ENCODE data around the gene INSYN2B.

INSYN2B gene

GRCh38 chr5:169880012-169880663, 100.2 kb downstream of the INSYN2B start:
- Mint-ChIP-seq H3K36me3 (ENCODE audit: low read depth) (peaks cover 87% of the 10 kb centered on the region), H3K27me3 (no peaks in the 10 kb centered on the region), H3K4me3 (no peak overlapping the region), H3K4me1 (ENCODE audit: low read depth) (peaks cover 24% of the 10 kb centered on the region), H3K9me3 (no peaks in the 10 kb centered on the region), H3K27ac (no peak overlapping the region)
- no peak for DNase-seq

DNA sequence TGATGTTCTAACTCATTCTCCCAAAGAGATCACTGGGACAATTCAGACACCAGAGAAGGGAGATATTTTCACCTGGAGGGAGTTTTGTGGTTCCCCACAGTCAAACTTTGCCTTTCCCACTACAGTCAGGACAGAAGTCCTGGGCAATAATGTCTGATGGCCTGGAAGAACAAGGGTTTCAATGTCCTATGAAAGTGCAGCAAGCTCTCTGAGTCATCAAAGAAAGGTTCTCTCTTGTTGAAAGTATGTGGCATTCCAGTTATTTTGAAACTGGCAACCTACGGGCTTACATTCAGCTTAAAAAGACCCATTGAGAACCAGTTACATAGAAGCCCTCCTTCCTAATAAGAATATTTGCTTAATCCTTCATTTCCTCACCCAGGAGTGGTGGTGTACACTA, 103.9 kb downstream of the INSYN2B start:
- H3K4me3 Mint-ChIP-seq, result no peak overlapping the region
- peaks cover 81% of the 10 kb centered on the region for H3K36me3 Mint-ChIP-seq (ENCODE audit: low read depth)
- DNase-seq, result no peak
- peak overlapping the region; percentile 3 for H3K27ac Mint-ChIP-seq
- H3K4me1 Mint-ChIP-seq (ENCODE audit: low read depth), result peaks cover 18% of the 10 kb centered on the region
- H3K27me3 Mint-ChIP-seq, result no peaks in the 10 kb centered on the region
- no peaks in the 10 kb centered on the region for H3K9me3 Mint-ChIP-seq

DNA sequence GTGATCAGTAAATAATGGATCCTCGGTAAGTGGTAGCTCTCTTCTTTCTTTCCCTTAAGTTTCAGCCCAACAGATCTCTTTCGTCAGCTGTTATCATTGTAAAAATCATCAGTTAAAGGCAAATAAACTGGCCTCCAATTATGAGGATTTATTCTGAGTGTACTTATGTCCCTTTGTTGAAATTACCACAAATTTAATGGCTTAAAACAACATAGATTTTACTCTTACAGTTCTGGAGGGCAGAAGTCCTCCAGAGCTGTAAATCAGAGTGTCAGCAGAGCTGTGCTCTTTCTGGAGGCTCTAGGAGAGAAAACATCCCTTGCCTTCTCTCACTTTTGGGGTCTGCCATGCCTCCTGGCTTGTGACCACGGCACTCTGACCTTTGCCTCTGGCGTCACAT, 104.6 kb downstream of the INSYN2B start:
- H3K27ac Mint-ChIP-seq, result peak overlapping the region; percentile 3
- no peak overlapping the region for H3K4me3 Mint-ChIP-seq
- H3K4me1 Mint-ChIP-seq (ENCODE audit: low read depth), result peaks cover 18% of the 10 kb centered on the region

DNA sequence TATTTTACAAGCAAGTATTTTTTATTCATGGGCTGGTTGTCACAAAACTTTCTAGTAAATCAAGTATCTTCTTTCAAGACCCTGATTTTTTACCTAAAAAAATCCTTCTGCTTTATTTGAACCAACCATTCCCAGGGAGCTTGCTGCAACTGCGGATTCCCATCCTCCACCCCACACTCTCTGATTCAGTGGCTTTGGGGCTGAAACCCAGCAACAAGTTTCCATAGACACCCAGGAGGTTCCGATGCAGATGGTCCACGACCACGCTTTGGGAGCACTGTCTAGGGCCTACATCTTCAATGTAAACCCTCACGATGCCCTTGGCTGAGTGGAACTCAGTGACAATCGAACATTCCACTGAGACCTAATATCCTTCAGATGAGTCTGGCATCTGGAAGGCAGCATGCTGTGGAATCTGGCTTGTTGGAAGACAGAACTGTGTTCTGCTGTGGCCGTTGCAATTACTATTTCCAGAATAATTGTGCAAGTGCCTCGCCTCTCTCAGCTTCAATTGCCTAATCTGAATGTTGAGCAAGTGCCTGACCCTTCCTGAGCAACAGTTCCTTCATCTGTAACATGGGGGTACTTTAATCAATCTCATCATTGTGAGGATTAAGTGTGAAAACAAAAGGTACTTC, 105.1 kb downstream of the INSYN2B start:
- H3K9me3 Mint-ChIP-seq, result no peaks in the 10 kb centered on the region
- H3K4me1 Mint-ChIP-seq (ENCODE audit: low read depth), result peaks cover 18% of the 10 kb centered on the region
- peaks cover 78% of the 10 kb centered on the region for H3K36me3 Mint-ChIP-seq (ENCODE audit: low read depth)
- no peaks in the 10 kb centered on the region for H3K27me3 Mint-ChIP-seq
- H3K27ac Mint-ChIP-seq, result no peak overlapping the region
- no peak for DNase-seq
- no peak overlapping the region for H3K4me3 Mint-ChIP-seq

More for the DNA sequence above, 104.6 kb downstream of the INSYN2B start:
- no peak for DNase-seq
- Mint-ChIP-seq H3K36me3 (ENCODE audit: low read depth) (peaks cover 82% of the 10 kb centered on the region), H3K27me3 (no peaks in the 10 kb centered on the region), H3K9me3 (no peaks in the 10 kb centered on the region)

- H3K4me3 Mint-ChIP-seq, result no peak overlapping the region
- H3K4me1 Mint-ChIP-seq (ENCODE audit: low read depth), result peaks cover 18% of the 10 kb centered on the region
- H3K27me3 Mint-ChIP-seq, result no peaks in the 10 kb centered on the region
- DNase-seq, result no peak
- H3K27ac Mint-ChIP-seq, result no peak overlapping the region
- H3K36me3 Mint-ChIP-seq (ENCODE audit: low read depth), result peaks cover 80% of the 10 kb centered on the region
- H3K9me3 Mint-ChIP-seq, result no peaks in the 10 kb centered on the region
Observed at GRCh38 chr5:169874621-169875020, 105.7 kb downstream of the INSYN2B start.

- Mint-ChIP-seq H3K36me3 (ENCODE audit: low read depth) (peaks cover 79% of the 10 kb centered on the region), H3K9me3 (no peaks in the 10 kb centered on the region), H3K4me1 (ENCODE audit: low read depth) (peaks cover 15% of the 10 kb centered on the region), H3K4me3 (no peak overlapping the region), H3K27ac (no peak overlapping the region), H3K27me3 (no peaks in the 10 kb centered on the region)
- DNase-seq, result no peak
Observed at GRCh38 chr5:169873642-169874041, 106.7 kb downstream of the INSYN2B start.

- Mint-ChIP-seq H3K4me1 (ENCODE audit: low read depth) (peaks cover 12% of the 10 kb centered on the region), H3K4me3 (no peak overlapping the region), H3K9me3 (no peaks in the 10 kb centered on the region), H3K27ac (no peak overlapping the region), H3K36me3 (ENCODE audit: low read depth) (peaks cover 83% of the 10 kb centered on the region), H3K27me3 (no peaks in the 10 kb centered on the region)
- DNase-seq, result no peak
Observed at GRCh38 chr5:169871826-169872490, 108.3 kb downstream of the INSYN2B start.

- peaks cover 4% of the 10 kb centered on the region for H3K4me1 Mint-ChIP-seq (ENCODE audit: low read depth)
- H3K27me3 Mint-ChIP-seq, result no peaks in the 10 kb centered on the region
- H3K27ac Mint-ChIP-seq, result peak overlapping the region; percentile 49
- H3K4me3 Mint-ChIP-seq, result no peak overlapping the region
- H3K36me3 Mint-ChIP-seq (ENCODE audit: low read depth), result peaks cover 80% of the 10 kb centered on the region
- no peak for DNase-seq
- H3K9me3 Mint-ChIP-seq, result no peaks in the 10 kb centered on the region
Observed at GRCh38 chr5:169870211-169870610, 110.1 kb downstream of the INSYN2B start.

DNA sequence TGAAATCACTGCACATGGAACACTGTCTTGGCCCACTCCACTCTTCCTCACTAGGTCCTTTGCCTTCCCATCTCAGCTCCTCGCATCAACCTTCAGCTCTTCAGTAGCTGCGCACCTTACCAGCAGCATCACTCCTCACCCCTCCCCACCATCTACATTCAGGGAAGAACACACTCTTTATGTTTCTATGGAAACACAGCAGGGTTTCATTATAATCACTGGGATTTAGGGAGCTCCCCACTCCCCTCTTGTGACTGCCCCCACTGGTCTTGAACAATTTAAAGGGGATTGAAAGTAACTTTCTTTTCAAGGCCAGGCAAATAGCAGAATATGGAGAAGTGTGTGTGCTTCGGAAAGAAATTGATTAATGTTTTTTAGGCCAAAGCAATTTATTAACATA, 111.2 kb downstream of the INSYN2B start:
- no peak overlapping the region for H3K4me3 Mint-ChIP-seq
- peaks cover 5% of the 10 kb centered on the region for H3K4me1 Mint-ChIP-seq (ENCODE audit: low read depth)
- DNase-seq, result no peak
- H3K27ac Mint-ChIP-seq, result no peak overlapping the region
- H3K27me3 Mint-ChIP-seq, result no peaks in the 10 kb centered on the region
- H3K36me3 Mint-ChIP-seq (ENCODE audit: low read depth), result peaks cover 80% of the 10 kb centered on the region
- H3K9me3 Mint-ChIP-seq, result no peaks in the 10 kb centered on the region

- Mint-ChIP-seq H3K4me3 (no peak overlapping the region), H3K27ac (no peak overlapping the region), H3K36me3 (ENCODE audit: low read depth) (peaks cover 85% of the 10 kb centered on the region), H3K9me3 (no peaks in the 10 kb centered on the region), H3K4me1 (ENCODE audit: low read depth) (peaks cover 5% of the 10 kb centered on the region), H3K27me3 (no peaks in the 10 kb centered on the region)
- no peak for DNase-seq
Observed at GRCh38 chr5:169867347-169867746, 112.9 kb downstream of the INSYN2B start.

DNA sequence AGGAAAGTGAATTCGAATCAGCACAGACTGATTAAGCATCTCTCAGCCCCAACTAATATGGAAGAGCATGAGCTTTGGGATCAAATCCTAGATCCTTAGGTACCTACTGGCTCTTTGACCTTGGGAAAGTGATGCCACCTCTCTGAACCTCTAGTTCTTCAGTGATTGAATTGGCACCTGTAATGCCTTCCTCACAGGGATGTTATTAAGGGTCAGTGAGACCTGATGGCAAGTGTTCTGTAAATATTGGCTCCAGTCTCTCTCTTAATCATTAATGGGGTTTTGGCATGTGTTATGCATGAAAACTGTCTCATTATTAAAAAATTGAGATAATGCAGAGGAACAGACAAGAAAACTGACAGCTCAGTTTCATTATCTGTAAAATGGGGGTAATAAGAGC, 115.8 kb downstream of the INSYN2B start:
- no peaks in the 10 kb centered on the region for H3K27me3 Mint-ChIP-seq
- H3K4me1 Mint-ChIP-seq (ENCODE audit: low read depth), result peaks cover 14% of the 10 kb centered on the region
- no peak overlapping the region for H3K27ac Mint-ChIP-seq
- no peak for DNase-seq
- no peak overlapping the region for H3K4me3 Mint-ChIP-seq
- H3K36me3 Mint-ChIP-seq (ENCODE audit: low read depth), result peaks cover 81% of the 10 kb centered on the region
- H3K9me3 Mint-ChIP-seq, result no peaks in the 10 kb centered on the region

- no peak for DNase-seq
- H3K36me3 Mint-ChIP-seq (ENCODE audit: low read depth), result peaks cover 75% of the 10 kb centered on the region
- no peaks in the 10 kb centered on the region for H3K9me3 Mint-ChIP-seq
- no peak overlapping the region for H3K4me3 Mint-ChIP-seq
- H3K4me1 Mint-ChIP-seq (ENCODE audit: low read depth), result peaks cover 29% of the 10 kb centered on the region
- H3K27ac Mint-ChIP-seq, result no peak overlapping the region
- no peaks in the 10 kb centered on the region for H3K27me3 Mint-ChIP-seq
Observed at GRCh38 chr5:169862391-169862811, 117.9 kb downstream of the INSYN2B start.

- Mint-ChIP-seq H3K36me3 (ENCODE audit: low read depth) (peaks cover 75% of the 10 kb centered on the region), H3K9me3 (no peaks in the 10 kb centered on the region), H3K27ac (no peak overlapping the region), H3K4me3 (no peak overlapping the region), H3K27me3 (no peaks in the 10 kb centered on the region), H3K4me1 (ENCODE audit: low read depth) (peaks cover 34% of the 10 kb centered on the region)
- DNase-seq, result no peak
Observed at GRCh38 chr5:169861934-169862333, 118.4 kb downstream of the INSYN2B start.

- H3K9me3 Mint-ChIP-seq, result no peaks in the 10 kb centered on the region
- H3K4me3 Mint-ChIP-seq, result no peak overlapping the region
- no peaks in the 10 kb centered on the region for H3K27me3 Mint-ChIP-seq
- peaks cover 38% of the 10 kb centered on the region for H3K4me1 Mint-ChIP-seq (ENCODE audit: low read depth)
- no peak overlapping the region for H3K27ac Mint-ChIP-seq
- peaks cover 74% of the 10 kb centered on the region for H3K36me3 Mint-ChIP-seq (ENCODE audit: low read depth)
- DNase-seq, result no peak
Observed at GRCh38 chr5:169861433-169861832, 118.9 kb downstream of the INSYN2B start.

DNA sequence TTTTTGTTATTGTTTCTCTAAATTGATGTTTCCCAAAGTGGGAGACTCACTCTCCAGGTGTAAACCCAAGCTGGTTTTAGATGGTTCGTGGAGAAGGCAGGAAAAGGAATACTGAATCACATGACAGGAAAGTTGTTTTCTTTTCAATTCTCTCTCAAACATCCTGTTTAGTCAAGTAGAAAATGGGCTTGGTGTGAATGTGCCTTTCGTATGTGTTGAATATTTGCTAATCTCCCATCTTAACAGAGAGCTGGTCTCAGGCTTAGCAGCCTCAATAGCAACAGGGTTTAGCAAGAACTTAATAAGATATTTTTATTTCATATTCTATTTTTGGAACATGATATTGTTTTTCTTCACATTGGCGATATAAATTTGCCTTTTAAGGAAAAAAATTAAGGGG, 119.7 kb downstream of the INSYN2B start:
- no peaks in the 10 kb centered on the region for H3K9me3 Mint-ChIP-seq
- H3K27ac Mint-ChIP-seq, result peak overlapping the region; percentile 4
- H3K36me3 Mint-ChIP-seq (ENCODE audit: low read depth), result peaks cover 74% of the 10 kb centered on the region
- no peaks in the 10 kb centered on the region for H3K27me3 Mint-ChIP-seq
- no peak for DNase-seq
- peaks cover 43% of the 10 kb centered on the region for H3K4me1 Mint-ChIP-seq (ENCODE audit: low read depth)
- no peak overlapping the region for H3K4me3 Mint-ChIP-seq
